Naive B cell (primary cell): ENCODE results near the gene CDC37. TPM values are rescaled to one million over a fixed set of nuclear protein-coding genes. Genes with fewer than 3 reads are reported as not detected.
A peak's percentile ranks its signal among the peaks of the same experiment; 100 is the strongest.

Experiments used
- ATAC-seq, 2 donors: fragments of 150-1000 bp; cut with Tn5 transposase; 2 replicates each; pipeline ENCODE4 v1.10.0; 2021; ENCODE audit warnings: low read depth in 2 of 2, mild to moderate bottlenecking in 2 of 2, moderate library complexity in 2 of 2
- DNase-seq: peaks from one replicate; pipeline ENCODE4 v3.0.0; 2022
- H3K27ac Mint-ChIP-seq, 6 donors: one replicate each; pipeline ENCODE4 v1.8.0; 2020 to 2022; ENCODE audit warnings: mild to moderate bottlenecking in 6 of 6, mixed read lengths in 6 of 6, moderate library complexity in 5 of 6, inconsistent platforms in 2 of 6
- H3K27me3 Mint-ChIP-seq, 3 donors: one replicate each; pipeline ENCODE4 v1.8.0; 2021 to 2022; ENCODE audit warnings: mixed read lengths in 3 of 3, mild to moderate bottlenecking in 1 of 3
- H3K36me3 Mint-ChIP-seq, 2 donors: one replicate each; pipeline ENCODE4 v1.8.0; 2020 to 2022; ENCODE audit warnings: mixed read lengths in 2 of 2, inconsistent platforms in 1 of 2, mild to moderate bottlenecking in 1 of 2
- H3K4me1 Mint-ChIP-seq, 3 donors: one replicate each; pipeline ENCODE4 v1.8.0; 2020 to 2022; ENCODE audit warnings: mixed read lengths in 3 of 3, inconsistent platforms in 1 of 3, mild to moderate bottlenecking in 1 of 3, moderate library complexity in 1 of 3
- H3K4me3 Mint-ChIP-seq, 8 donors: one replicate each; pipeline ENCODE4 v1.8.0; 2020 to 2022; ENCODE audit warnings: mild to moderate bottlenecking in 8 of 8, mixed read lengths in 8 of 8, moderate library complexity in 8 of 8, inconsistent platforms in 2 of 8
- H3K9me3 Mint-ChIP-seq, 7 donors: one replicate each; pipeline ENCODE4 v1.8.0; 2020 to 2022; ENCODE audit warnings: mixed read lengths in 7 of 7, mild to moderate bottlenecking in 5 of 7, inconsistent platforms in 2 of 7, moderate library complexity in 1 of 7
- polyA plus RNA-seq, 6 donors: library from polyadenylated mRNA; unstranded; fragments of 300-500 nt; fragmentation: Illumina TruSeq; gene quantifications; one replicate each; pipeline ENCODE4 v1.2.3, GENCODE V29; 2021; ENCODE audit warnings: low read depth in 6 of 6

CDC37 gene
- polyA plus RNA-seq, 6 donors from 2014 or later, result 43.9 to 73.1 (median 53.9) TPM

- H3K27ac Mint-ChIP-seq, result peak overlapping the region in 1 of 6 donors; percentile 16
- peak in 1 of 2 donors; percentile 39 for ATAC-seq
- H3K4me1 Mint-ChIP-seq, result peaks cover 0 to 6% (median 0%) of the 10 kb centered on the region in 3 donors
Observed at GRCh38 chr19:10353793-10354391, 49.5 kb downstream of the CDC37 start.

GRCh38 chr19:10352764-10353671 lies 50.3 kb downstream of the CDC37 start:
- peaks cover 0 to 6% (median 0%) of the 10 kb centered on the region in 3 donors for H3K4me1 Mint-ChIP-seq
- DNase-seq, result no peak
- no peak for ATAC-seq
- no peak overlapping the region for H3K27ac Mint-ChIP-seq
- H3K36me3 Mint-ChIP-seq, result peaks cover 0 to 14% of the 10 kb centered on the region in 2 donors
- H3K9me3 Mint-ChIP-seq, result no peaks in the 10 kb centered on the region
- no peaks in the 10 kb centered on the region for H3K27me3 Mint-ChIP-seq
- no peak overlapping the region for H3K4me3 Mint-ChIP-seq

More at GRCh38 chr19:10353793-10354391, 49.5 kb downstream of the CDC37 start:
- Mint-ChIP-seq H3K9me3 (no peaks in the 10 kb centered on the region), H3K27me3 (no peaks in the 10 kb centered on the region), H3K4me3 (no peak overlapping the region), H3K36me3 (peaks cover 0 to 14% of the 10 kb centered on the region in 2 donors)
- DNase-seq, result no peak

- Mint-ChIP-seq H3K9me3 (no peaks in the 10 kb centered on the region), H3K27me3 (no peaks in the 10 kb centered on the region), H3K36me3 (no peaks in the 10 kb centered on the region), H3K27ac (no peak overlapping the region), H3K4me3 (no peak overlapping the region), H3K4me1 (no peaks in the 10 kb centered on the region)
- ATAC-seq (no peak), DNase-seq (no peak)
Observed at GRCh38 chr19:10346509-10346908, 56.8 kb downstream of the CDC37 start.

- peaks cover 3 to 6% (median 5%) of the 10 kb centered on the region in 3 donors for H3K4me1 Mint-ChIP-seq
- no peak for DNase-seq
Observed at GRCh38 chr19:10344780-10345179, 58.6 kb downstream of the CDC37 start.

GRCh38 chr19:10343495-10343894 lies 59.8 kb downstream of the CDC37 start:
- no peaks in the 10 kb centered on the region for H3K27me3 Mint-ChIP-seq
- ATAC-seq (no peak), DNase-seq (no peak)
- H3K9me3 Mint-ChIP-seq, result no peaks in the 10 kb centered on the region
- peak overlapping the region in 1 of 8 donors; percentile 59 for H3K4me3 Mint-ChIP-seq
- H3K27ac Mint-ChIP-seq, result no peak overlapping the region
- peaks cover 16 to 19% (median 18%) of the 10 kb centered on the region in 3 donors for H3K4me1 Mint-ChIP-seq
- no peaks in the 10 kb centered on the region for H3K36me3 Mint-ChIP-seq

More at GRCh38 chr19:10344780-10345179, 58.6 kb downstream of the CDC37 start:
- no peaks in the 10 kb centered on the region for H3K27me3 Mint-ChIP-seq
- no peaks in the 10 kb centered on the region for H3K9me3 Mint-ChIP-seq
- no peak for ATAC-seq
- H3K27ac Mint-ChIP-seq, result no peak overlapping the region
- H3K36me3 Mint-ChIP-seq, result no peaks in the 10 kb centered on the region
- no peak overlapping the region for H3K4me3 Mint-ChIP-seq

Other genes with a start within 250 kb of the CDC37 start
- gene DNMT1, start 208.6 kb downstream of the CDC37 start, polyA plus RNA-seq, result 10 to 100 TPM; 13.9 to 56.7 (median 31.3) TPM
- under 1 TPM in 4 of 6 donors, not detected in 2; 0.06 to 0.21 (median 0.16) TPM for gene S1PR2, start 172.2 kb downstream of the CDC37 start, polyA plus RNA-seq
- gene MRPL4, start 151.3 kb downstream of the CDC37 start, polyA plus RNA-seq, result 10 to 100 TPM; 23.7 to 34.3 (median 27.4) TPM
- 1 to 10 TPM in 5 of 6 donors, not detected in 1; 2.5 to 4.9 (median 3.8) TPM for gene ICAM1, start 132.4 kb downstream of the CDC37 start, polyA plus RNA-seq
- gene ICAM4, start 116.6 kb downstream of the CDC37 start, polyA plus RNA-seq, result not detected
- gene ICAM5, start 113.6 kb downstream of the CDC37 start, polyA plus RNA-seq, result not detected
- under 1 TPM in 2 of 6 donors, not detected in 4; 0.73 to 0.86 TPM for gene ZGLP1, start 93.7 kb downstream of the CDC37 start, polyA plus RNA-seq
- gene FDX2, start 87.5 kb downstream of the CDC37 start, polyA plus RNA-seq, result 10 to 100 TPM; 12.9 to 36.6 (median 15.5) TPM
- 10 to 100 TPM; 12.0 to 25.0 (median 15.0) TPM for gene RAVER1, start 70.0 kb downstream of the CDC37 start, polyA plus RNA-seq
- 100 to 1,000 TPM; 156 to 235 (median 200) TPM for gene ICAM3, start 63.9 kb downstream of the CDC37 start, polyA plus RNA-seq
- 10 to 100 TPM; 26.1 to 67.7 (median 48.5) TPM for gene TYK2, start 23.0 kb downstream of the CDC37 start, polyA plus RNA-seq
- 1 to 10 TPM in 1 of 6 donors, under 1 TPM in 4, not detected in 1; 0.17 to 2.8 (median 0.25) TPM for gene PDE4A, start 17.0 kb upstream of the CDC37 start, polyA plus RNA-seq
- 1 to 10 TPM in 5 of 6 donors, under 1 TPM in 1; 0.18 to 9.8 (median 7.7) TPM for gene KEAP1, start 99.8 kb upstream of the CDC37 start, polyA plus RNA-seq
- gene S1PR5, start 113.9 kb upstream of the CDC37 start, polyA plus RNA-seq, result under 1 TPM in 5 of 6 donors, not detected in 1; 0.24 to 0.96 (median 0.75) TPM
- 10 to 100 TPM in 2 of 6 donors, 1 to 10 TPM in 4; 1.7 to 20.7 (median 9.4) TPM for gene ATG4D, start 140.4 kb upstream of the CDC37 start, polyA plus RNA-seq
- gene KRI1, start 162.5 kb upstream of the CDC37 start, polyA plus RNA-seq, result 10 to 100 TPM; 10.6 to 47.6 (median 16.5) TPM
- 100 to 1,000 TPM; 110 to 209 (median 153) TPM for gene CDKN2D, start 165.4 kb upstream of the CDC37 start, polyA plus RNA-seq
- gene AP1M2, start 183.8 kb upstream of the CDC37 start, polyA plus RNA-seq, result under 1 TPM in 2 of 6 donors, not detected in 4; 0.66 to 0.94 TPM
- 100 to 1,000 TPM; 290 to 499 (median 313) TPM for gene SLC44A2, start 222.0 kb upstream of the CDC37 start, polyA plus RNA-seq